Brain pericyte (primary cell): ENCODE results near the gene ZBTB40.

ENCODE experiments used
- DNase-seq: peaks from one replicate; pipeline ENCODE4 v3.0.0-alpha.2; 2012; ENCODE audit warnings: low read depth, low spot score

Gene ZBTB40

GRCh38 chr1:22503721-22504410, 52.2 kb downstream of the ZBTB40 start:
- DNase-seq: no peak

GRCh38 chr1:22506130-22506692, 54.6 kb downstream of the ZBTB40 start:
- DNase-seq: no peak

- DNase-seq: no peak
Observed at GRCh38 chr1:22507587-22507986, 55.9 kb downstream of the ZBTB40 start.

DNA sequence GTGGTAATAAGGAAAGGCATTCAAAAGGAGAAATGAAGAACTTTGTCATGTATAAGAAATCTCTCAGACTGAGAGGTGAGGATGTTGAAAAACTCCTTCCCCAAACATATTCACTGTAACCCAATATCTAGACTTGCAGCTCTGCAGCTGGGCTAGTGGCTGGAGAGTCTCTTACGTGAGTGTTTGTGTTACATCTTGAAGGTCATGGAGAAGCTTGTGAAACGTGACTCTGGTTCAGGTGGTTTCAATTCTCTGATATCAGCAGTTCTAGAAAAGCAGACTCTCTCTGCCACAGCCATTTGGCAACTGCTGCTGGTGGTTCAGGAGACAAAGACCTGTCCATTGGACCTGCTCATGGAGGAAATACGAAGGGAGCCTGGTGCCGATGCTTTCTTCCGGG, 56.7 kb downstream of the ZBTB40 start:
- no peak for DNase-seq

DNA sequence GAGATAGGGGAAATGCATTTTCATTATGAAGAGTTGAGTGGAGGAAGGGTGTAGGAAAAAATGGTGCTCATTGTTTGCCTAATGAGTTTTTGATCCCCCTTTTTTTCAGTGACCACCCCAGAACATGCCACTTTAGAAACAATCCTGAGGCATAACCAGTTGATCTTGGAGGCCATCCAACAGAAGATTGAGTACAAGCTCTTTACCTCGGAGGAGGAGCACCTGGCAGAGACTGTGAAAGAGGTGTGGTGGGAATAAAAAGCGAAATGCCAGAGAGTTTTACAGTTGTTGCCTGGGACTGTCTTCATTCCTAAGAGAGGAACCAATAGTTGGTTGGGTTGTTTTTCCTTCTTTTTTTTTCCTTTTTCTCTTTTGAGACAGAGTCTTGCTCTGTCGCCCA, 57.3 kb downstream of the ZBTB40 start:
- DNase-seq: no peak

GRCh38 chr1:22509815-22510214, 58.2 kb downstream of the ZBTB40 start:
- no peak for DNase-seq

- DNase-seq: no peak
Observed at GRCh38 chr1:22512873-22513272, 61.2 kb downstream of the ZBTB40 start.

GRCh38 chr1:22516906-22517571, 65.4 kb downstream of the ZBTB40 start:
- DNase-seq: no peak

DNA sequence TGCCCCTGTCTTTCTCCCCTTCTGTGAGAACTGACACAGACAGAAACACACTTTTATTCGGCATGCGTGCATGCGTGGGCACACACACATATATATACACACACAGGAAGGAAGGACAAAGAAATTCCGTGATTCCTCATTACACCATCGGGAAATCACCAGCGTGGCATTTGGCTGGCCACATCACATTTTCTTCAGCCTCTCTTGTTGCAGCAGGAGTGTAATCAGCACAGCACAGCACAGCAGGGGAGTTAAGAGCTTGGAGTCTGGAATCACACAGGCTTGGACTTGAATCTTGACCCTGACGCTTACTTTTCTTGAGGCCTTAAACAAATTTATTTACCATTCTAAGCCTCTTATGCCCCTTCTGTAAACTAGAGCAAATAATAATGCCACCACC, 66.3 kb downstream of the ZBTB40 start:
- no peak for DNase-seq

- no peak for DNase-seq
Observed at GRCh38 chr1:22518379-22518778, 66.7 kb downstream of the ZBTB40 start.

DNA sequence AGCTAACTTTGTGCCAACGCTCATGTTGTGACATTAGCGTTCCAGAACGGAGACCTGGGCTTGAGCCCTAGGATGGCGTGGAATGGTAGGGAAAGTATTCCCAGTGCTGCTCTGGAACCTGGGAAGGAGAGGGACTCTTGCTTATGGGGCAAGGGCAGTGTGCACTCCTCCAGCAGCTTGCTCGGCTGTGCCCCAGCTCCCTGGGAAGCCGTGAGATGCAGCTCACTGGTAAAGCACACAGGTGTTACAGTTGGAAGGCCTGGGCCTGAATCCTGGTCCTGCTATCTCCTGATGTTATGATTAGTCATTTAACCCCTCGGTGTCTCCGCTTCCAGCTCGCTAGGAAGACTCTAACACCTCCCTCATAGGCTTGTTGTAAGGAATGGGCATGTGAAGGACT, 69.2 kb downstream of the ZBTB40 start:
- DNase-seq: no peak

DNA sequence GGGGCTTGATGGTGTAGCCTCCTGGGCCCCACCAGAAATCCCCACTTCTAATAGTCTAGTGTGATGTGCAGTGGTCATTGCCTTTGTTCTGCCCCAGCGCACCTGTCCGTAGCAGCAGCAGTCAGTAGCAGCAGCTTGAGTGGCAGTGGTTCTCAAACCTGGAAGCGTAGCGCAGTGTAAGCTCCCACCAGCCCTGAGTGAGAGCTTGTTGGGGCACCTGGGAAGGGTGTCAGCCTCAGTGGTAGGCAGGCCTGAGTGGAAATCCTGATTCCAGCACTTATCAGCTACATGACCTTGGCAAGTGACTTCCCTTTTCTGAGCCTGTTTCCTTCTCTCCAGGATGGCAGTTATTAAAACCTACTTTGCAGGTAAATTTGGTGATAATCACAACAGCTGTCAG, 70.0 kb downstream of the ZBTB40 start:
- no peak for DNase-seq

DNA sequence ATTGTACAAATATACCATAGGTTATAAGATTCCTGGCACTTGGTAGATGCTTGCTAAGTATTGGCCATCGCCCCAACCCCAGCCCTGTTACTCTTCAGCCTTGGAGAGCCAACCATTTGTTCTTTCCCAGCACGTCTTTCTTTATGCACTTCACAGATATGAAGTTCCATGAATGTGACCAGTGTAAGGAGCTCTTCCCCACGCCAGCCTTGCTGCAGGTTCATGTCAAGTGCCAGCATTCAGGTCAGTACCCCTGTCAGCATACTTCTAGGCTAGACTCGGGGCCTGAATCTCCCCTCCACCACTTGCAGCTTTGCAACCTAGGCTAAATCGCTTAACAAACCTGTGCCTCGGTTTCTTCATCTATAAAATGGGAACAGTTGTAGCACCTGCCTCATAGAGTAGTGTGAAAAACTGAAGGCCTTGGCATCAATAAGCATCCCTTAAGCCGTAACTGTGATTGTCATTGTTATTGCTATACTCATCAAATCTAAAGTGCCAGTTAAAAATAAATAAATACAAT, 70.6 kb downstream of the ZBTB40 start:
- no peak for DNase-seq

DNA sequence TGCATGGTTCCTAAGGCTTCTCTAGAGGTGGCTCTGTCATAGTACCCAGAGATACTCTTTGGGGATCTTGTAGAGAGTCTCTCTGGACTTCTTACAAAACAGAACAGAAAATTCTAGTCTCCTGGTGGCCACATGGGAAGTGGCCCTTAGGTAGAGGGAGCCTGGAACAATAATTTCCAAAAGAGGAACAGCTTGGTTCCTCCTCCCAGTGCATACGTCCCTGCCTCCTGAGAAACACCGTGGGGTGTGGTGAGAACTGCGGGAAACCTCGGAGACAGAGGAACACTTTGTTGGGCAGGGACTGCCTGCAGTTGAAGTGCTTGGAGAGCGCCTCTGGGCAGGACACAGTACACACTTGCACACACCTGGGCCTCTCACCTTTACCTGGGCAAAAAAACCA, 72.8 kb downstream of the ZBTB40 start:
- DNase-seq: no peak

- no peak for DNase-seq
Observed at GRCh38 chr1:22525211-22525610, 73.6 kb downstream of the ZBTB40 start.

DNA sequence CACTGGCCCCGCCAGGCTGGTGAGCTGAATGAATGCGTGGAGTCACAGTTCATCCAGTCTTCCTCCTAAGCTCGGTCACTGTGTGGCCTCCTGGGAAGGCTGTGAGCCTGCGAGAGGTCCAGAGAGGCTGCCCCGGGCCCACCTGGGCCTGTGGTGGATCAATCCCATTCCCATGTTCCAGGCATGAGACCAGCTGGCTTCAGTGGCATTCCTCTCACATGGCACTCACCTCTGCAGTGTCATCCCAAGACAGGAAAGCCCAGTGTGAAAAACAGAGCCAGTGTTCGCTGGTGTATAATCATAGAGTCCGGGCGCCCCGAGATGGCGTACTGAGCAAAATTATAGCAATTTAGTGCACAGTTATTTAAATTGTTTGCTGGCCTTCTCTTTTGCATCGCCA, 74.0 kb downstream of the ZBTB40 start:
- DNase-seq: no peak

- no peak for DNase-seq
Observed at GRCh38 chr1:22526098-22526497, 74.4 kb downstream of the ZBTB40 start.

DNA sequence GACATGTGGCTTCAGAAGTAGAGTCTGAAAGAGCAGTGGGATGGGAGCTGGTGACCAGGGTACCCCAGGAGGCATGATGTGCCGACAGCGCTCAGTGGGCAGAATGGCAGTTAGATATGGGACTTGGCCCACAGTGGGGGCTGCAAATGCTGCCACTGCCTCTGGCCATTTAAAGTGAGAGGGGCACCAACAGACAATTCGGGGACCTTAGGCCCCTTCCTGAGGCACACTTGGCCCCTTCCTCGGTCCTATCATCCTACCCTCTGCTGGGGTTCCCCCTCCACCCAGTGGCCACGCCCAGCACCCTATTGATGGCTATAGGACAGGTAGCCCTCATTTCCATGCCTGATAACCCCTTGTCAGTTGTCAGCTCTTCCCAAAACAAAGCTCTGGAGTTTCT, 75.0 kb downstream of the ZBTB40 start:
- no peak for DNase-seq

- DNase-seq: no peak
Observed at GRCh38 chr1:22527122-22527521, 75.5 kb downstream of the ZBTB40 start.

GRCh38 chr1:22527555-22528296, 76.1 kb downstream of the ZBTB40 start:
- no peak for DNase-seq

- DNase-seq: no peak
Observed at GRCh38 chr1:22528451-22528850, 76.8 kb downstream of the ZBTB40 start.

DNA sequence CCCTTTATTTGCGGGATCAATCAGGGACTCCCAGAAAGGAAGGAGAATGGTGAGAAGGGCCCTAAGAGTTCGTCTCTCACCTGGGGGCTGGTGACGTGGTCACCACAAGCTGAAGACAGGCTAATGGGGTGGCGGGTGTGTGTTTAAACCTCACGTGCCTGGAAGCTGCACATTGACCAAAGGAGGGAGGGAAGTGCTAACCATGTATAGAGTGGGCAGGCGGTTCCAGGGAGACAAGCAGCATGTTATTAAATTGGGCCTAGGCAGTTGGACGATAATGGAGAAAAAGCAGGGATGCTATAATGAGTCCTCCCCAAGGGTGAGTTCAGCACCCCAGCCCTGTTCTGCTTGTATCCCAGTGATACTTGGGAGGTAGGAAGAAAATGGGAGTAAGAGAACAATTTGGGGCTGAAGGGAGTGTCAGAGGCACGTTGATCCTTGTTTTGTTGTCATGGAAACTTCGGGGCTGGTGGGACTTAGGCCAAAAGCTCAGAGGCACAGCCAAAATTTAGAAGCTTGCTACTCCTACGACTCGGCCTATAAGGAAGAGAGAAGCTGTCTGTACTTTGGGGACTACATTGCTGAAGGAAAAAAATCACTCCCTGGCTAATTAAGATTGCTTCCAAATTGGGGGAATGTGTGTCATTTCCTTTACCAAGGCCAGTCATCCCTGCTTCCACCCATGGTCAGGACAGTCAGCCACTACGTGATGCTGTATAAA, 78.4 kb downstream of the ZBTB40 start:
- DNase-seq: no peak
